ENCODE data around the gene FBXO2.
"Not testable (repeated sequence)": the region's sequence is repeated elsewhere in the genome, so short reads cannot be mapped to it uniquely, and the experiment has no call there.

Gene FBXO2

GRCh38 chr1:11616766-11617165 lies 37.5 kb downstream of the FBXO2 start:
- no peak overlapping the region for H3K4me3 ChIP-seq (ENCODE audit: low read depth, low read length)
- ChIA-PET POLR2A (no interaction called here), CTCF (no interaction called here)
- no peak for TF ChIP-seq CTCF (IDR thresholded peaks at IDR 0.05; ENCODE audit: insufficient read depth, low read length, missing control alignments)
- DNase-seq (ENCODE audit: low read depth, low spot score): no peak

GRCh38 chr1:11615090-11615489 lies 39.1 kb downstream of the FBXO2 start:
- ChIA-PET POLR2A (no interaction called here), CTCF (no interaction called here)
- TF ChIP-seq CTCF (IDR thresholded peaks at IDR 0.05; ENCODE audit: insufficient read depth, low read length, missing control alignments): no peak
- no peak for DNase-seq (ENCODE audit: low read depth, low spot score)
- no peak overlapping the region for H3K4me3 ChIP-seq (ENCODE audit: low read depth, low read length)

- TF ChIP-seq CTCF (IDR thresholded peaks at IDR 0.05; ENCODE audit: insufficient read depth, low read length, missing control alignments): no peak
- CTCF ChIA-PET: interaction anchor here (0.7 kb wide), 1 partner anchor 28 kb away, joined by 4 read pairs; no protein-coding TSS in a partner anchor
- no peak overlapping the region for H3K4me3 ChIP-seq (ENCODE audit: low read depth, low read length)
- DNase-seq (ENCODE audit: low read depth, low spot score): no peak
- POLR2A ChIA-PET: no interaction called here
These were observed 40.9 kb downstream of the FBXO2 start for GRCh38 chr1:11613347-11613746.

GRCh38 chr1:11611638-11612327 lies 42.4 kb downstream of the FBXO2 start:
- ChIA-PET CTCF (no interaction called here), POLR2A (no interaction called here)
- DNase-seq (ENCODE audit: low read depth, low spot score): no peak
- no peak overlapping the region for H3K4me3 ChIP-seq (ENCODE audit: low read depth, low read length)
- TF ChIP-seq CTCF (IDR thresholded peaks at IDR 0.05; ENCODE audit: insufficient read depth, low read length, missing control alignments): no peak

- POLR2A ChIA-PET: no interaction called here
- DNase-seq (ENCODE audit: low read depth, low spot score): no peak
- CTCF ChIA-PET: no interaction called here
- no peak overlapping the region for H3K4me3 ChIP-seq (ENCODE audit: low read depth, low read length)
- no peak for TF ChIP-seq CTCF (IDR thresholded peaks at IDR 0.05; ENCODE audit: insufficient read depth, low read length, missing control alignments)
These were observed 43.5 kb downstream of the FBXO2 start for GRCh38 chr1:11610629-11611180.

GRCh38 chr1:11609378-11609777 lies 44.9 kb downstream of the FBXO2 start:
- H3K4me3 ChIP-seq (ENCODE audit: low read depth, low read length); POLR2A ChIA-PET; CTCF ChIA-PET; DNase-seq (ENCODE audit: low read depth, low spot score): not testable (repeated sequence)

- POLR2A ChIA-PET; CTCF ChIA-PET; H3K4me3 ChIP-seq (ENCODE audit: low read depth, low read length); DNase-seq (ENCODE audit: low read depth, low spot score): not testable (repeated sequence)
These were observed 45.6 kb downstream of the FBXO2 start for GRCh38 chr1:11608596-11609130.

Data from AG04449 (cell line).